GM18526 (cell line): ENCODE measurements around the gene SLC12A7.

Source experiments
- POLR2A ChIP-seq: IDR thresholded peaks from 3 replicates; pipeline ENCODE4 v1.6.1; 2011; ENCODE audit not compliant: insufficient read length; ENCODE audit errors: extremely low read depth

Gene SLC12A7

DNA sequence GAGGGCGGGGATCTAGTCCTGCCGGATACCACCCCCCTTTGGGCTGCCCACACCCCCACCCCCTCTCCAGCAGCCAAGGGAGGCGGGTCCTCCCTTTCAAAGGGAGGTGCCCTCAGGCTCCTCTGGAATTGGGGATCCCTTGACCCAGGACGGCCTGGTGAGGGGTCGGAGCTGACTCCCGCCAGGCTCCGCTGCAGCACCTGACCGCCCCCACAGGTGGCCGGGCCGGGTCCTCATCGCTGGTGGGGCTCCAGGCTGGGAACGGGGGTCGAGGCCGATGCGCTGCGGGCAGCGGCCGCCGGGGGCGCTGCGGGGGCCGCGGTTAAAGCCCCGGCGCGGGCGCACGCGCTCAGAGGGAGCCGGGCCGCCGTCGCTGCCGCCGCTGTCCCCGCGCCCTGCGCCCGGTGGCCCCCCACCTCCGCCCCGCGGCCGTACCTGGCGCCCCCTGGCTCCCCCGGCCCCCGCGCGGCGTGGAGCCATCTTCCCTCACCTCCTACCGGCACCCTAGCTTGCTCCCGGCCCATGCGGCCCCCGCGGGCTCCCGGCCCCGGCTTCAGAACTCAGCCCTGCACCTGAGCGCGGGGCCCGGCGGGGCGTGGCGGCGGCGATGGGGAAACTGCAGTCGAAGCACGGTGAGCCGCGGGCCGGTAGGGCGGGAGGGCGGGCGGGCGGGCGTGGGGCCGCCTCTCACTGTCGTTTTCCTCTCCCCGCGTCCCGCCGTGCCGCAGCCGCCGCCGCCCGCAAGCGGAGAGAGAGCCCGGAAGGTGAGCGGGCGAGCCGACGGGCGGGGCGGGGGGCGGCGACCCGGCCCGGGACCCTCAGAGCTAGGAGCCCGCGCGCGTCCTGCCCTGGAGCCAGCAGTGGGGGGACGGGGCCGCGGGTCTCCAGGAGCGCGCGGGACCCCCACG lies 103.2 kb downstream of the SLC12A7 start, which contains the start of gene NKD2:
NKD2 (plus strand) TSS at position 352 of the 908 bp plus-strand sequence; CDS start at position 608, 256 bp downstream.
- no peak for TF ChIP-seq POLR2A

DNA sequence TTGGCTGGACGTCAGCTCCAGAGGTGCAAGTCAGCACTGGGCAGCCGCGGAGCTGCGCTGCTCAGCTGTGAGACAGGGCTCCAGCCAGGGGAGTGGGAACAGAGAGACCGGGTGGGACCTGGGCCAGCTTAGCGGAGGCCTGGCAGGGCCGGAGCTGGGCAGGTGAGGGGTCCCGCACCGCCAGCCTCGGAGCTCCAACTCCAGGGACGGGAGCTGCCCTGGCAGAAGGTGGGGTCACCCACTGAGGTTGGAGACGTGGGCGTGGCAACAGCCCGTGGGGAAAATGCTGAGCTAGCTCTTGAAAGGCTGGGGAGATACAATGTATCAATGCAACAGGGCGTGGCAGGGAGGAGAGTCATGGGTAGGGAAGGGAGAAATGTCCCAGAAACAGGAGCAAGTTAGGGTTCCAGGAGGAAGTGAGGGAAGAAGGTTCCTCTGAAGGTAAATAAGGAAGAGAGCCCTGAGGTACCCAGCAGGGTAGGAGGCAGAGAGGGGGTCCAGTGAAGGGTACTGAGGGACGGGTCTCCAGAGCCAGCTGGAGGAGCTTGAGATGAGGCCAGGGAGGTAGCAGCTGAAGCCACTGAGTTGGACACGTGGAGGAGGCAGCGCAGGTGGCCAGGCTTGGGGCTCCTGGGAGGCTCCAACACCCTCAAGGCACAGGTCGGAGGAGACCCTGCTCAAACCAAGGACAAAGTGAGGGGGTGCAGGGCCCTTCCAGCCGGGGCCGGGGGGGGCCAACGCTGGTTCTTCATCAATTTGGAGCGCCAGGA lies 104.0 kb downstream of the SLC12A7 start:
- TF ChIP-seq POLR2A = no peak

- TF ChIP-seq POLR2A = no peak
Observed at GRCh38 chr5:1007221-1007680, 104.6 kb downstream of the SLC12A7 start.

DNA sequence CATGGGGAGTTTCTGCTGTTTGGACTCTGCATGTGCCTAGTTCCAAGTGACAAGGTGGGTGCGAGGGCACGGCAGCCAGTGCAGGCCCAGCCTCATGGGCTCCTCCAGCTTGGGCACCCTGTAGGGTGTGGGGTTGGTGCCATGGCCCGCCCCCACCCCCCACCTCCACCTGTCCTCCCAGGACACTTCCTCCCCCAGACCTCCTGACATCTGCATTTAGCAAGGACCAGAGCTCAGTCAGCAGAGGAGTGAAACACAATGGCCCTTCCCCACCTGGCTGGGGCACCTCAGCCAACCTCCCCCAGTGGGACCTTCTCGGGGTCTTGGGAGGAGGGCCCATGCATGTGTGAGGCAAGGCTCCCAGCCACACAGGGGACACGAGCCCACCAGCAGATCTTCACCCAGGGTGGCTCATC lies 105.2 kb downstream of the SLC12A7 start:
- no peak for TF ChIP-seq POLR2A

GRCh38 chr5:1005904-1006655 lies 105.8 kb downstream of the SLC12A7 start:
- no peak for TF ChIP-seq POLR2A

GRCh38 chr5:1005249-1005851 lies 106.5 kb downstream of the SLC12A7 start:
- TF ChIP-seq POLR2A = no peak

- TF ChIP-seq POLR2A = no peak
Observed at GRCh38 chr5:1004461-1005248, 107.2 kb downstream of the SLC12A7 start.

- TF ChIP-seq POLR2A = no peak
Observed at GRCh38 chr5:1003296-1003937, 108.4 kb downstream of the SLC12A7 start.

DNA sequence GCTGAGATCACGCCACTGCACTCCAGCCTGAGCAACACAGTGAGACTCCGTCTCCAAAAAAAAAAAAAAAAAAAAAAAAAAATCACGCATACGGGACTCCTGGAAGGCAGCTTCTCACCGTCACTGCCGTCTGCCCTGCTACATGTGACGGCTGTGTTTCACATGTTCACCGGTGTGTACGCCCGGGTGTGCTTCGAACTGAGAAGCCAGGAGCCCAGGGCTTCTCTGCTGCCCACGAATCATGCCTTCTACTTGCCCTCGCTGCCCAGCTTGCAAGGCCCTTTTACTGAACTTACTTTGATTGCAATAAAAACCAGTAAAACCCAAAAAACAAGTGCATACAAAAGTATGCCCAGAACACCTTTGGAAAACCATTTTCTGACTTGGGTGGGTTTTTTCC lies 109.0 kb downstream of the SLC12A7 start:
- TF ChIP-seq POLR2A = no peak

- TF ChIP-seq POLR2A = no peak
Observed at GRCh38 chr5:1002271-1002546, 109.7 kb downstream of the SLC12A7 start.

- TF ChIP-seq POLR2A = no peak
Observed at GRCh38 chr5:1001406-1002270, 110.2 kb downstream of the SLC12A7 start.
